HEK293 (cell line): ENCODE measurements around the gene PCYOX1L.

ENCODE experiments used
- CTCF ChIP-seq: fragments of 450-650 bp; formaldehyde crosslinking; IDR thresholded peaks from 2 replicates; pipeline ENCODE4 v1.5.1; 2016; ENCODE audit warnings: missing biosample characterization, missing genetic modification characterization
- YY1 ChIP-seq: fragments of 450-650 bp; formaldehyde crosslinking; IDR thresholded peaks from 2 replicates; pipeline ENCODE4 v1.5.1; 2018; ENCODE audit warnings: missing biosample characterization, missing genetic modification characterization

- TF ChIP-seq CTCF, result no peak
- no peak for TF ChIP-seq YY1 (tag by site-specific recombination)
Observed at GRCh38 chr5:149397530-149397929, 39.7 kb downstream of the PCYOX1L start.
